ENCODE results near the gene CASZ1.
A peak's percentile ranks its signal among the peaks of the same experiment; 100 is the strongest.

CASZ1 gene

DNA sequence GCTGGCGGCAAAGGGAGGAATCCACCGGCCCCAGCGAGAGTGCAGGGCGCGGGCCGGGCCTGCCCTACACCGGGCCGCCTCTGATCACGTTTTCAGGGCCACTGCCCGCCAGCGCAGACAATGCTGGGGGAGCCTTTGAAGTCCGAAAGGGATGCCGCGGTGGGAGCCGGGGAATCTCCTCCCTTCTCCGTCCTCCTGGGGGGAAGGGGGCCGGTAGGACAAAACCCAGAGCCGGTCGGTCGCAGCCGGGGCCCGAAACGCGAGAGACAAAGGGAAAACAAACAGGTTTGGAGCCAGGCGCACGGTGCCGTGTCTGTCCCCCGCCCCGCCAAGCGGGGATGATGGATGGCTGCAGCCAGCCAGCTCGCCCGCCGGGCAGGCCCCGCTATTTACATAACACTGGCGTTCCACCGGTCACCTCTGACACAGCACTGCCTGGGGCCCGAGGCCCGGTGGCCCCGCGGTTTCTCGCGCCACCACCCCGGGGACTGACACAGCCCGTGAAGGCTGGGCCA, 92.0 kb downstream of the CASZ1 start:
- TF ChIP-seq POLR2A (IDR thresholded peaks at IDR 0.05; ENCODE audit: low read depth, low read length): no peak
- DNase-seq (ENCODE audit: insufficient read length, low spot score): no peak
- FAIRE-seq: no peak

DNA sequence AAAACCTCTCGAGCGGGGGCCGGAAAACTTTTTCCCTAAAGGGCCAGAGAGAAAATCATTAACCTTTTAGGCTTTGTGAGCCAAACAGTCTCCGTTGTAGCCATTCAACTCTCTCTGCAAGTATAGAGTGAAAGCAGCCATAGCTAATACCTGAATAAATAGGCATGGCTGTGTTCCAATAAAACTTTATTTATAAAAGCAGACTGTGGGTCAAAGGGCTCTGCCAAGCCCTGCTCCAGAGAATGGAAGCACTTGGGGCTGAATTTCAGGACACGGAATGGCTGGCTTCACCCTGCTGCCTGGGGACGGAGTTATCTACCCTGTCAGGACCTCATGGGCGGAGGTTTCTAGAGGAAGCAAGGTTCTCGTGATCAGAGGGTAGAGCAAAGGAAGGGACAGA, 92.7 kb downstream of the CASZ1 start:
- no peak for TF ChIP-seq POLR2A (IDR thresholded peaks at IDR 0.05; ENCODE audit: low read depth, low read length)
- FAIRE-seq (no peak), DNase-seq (ENCODE audit: insufficient read length, low spot score) (no peak)

GRCh38 chr1:10701145-10701544, 95.3 kb downstream of the CASZ1 start:
- TF ChIP-seq POLR2A (IDR thresholded peaks at IDR 0.05; ENCODE audit: low read depth, low read length): no peak
- DNase-seq (ENCODE audit: insufficient read length, low spot score): no peak
- FAIRE-seq: no peak

DNA sequence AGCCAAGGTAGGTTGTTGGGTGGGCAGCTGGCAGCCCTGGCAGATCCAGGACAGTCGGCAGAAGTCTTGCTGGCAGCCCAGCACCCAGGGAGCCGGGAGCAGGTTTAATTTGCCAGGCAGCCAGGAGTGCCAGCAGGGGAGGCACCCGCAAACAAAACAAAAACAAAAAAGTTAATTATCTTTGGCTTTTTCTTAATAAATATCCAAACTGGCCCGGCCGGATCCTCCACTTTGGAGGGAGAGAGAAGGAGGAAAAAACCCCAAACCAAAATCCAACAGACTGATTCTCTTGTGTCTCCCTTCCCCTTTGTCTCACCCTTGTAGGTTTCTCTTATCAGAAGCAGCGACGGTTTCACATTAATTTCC, 97.0 kb downstream of the CASZ1 start:
- FAIRE-seq: no peak

GRCh38 chr1:10698726-10699469, 97.5 kb downstream of the CASZ1 start:
- FAIRE-seq (no peak), DNase-seq (ENCODE audit: insufficient read length, low spot score) (no peak)
- no peak for TF ChIP-seq POLR2A (IDR thresholded peaks at IDR 0.05; ENCODE audit: low read depth, low read length)

More for the DNA sequence above, 97.0 kb downstream of the CASZ1 start:
- no peak for TF ChIP-seq POLR2A (IDR thresholded peaks at IDR 0.05; ENCODE audit: low read depth, low read length)
- no peak for DNase-seq (ENCODE audit: insufficient read length, low spot score)

- FAIRE-seq: no peak
- no peak for TF ChIP-seq POLR2A (IDR thresholded peaks at IDR 0.05; ENCODE audit: low read depth, low read length)
- no peak for DNase-seq (ENCODE audit: insufficient read length, low spot score)
Measured at GRCh38 chr1:10697621-10698160, 98.8 kb downstream of the CASZ1 start.

GRCh38 chr1:10696977-10697376, 99.5 kb downstream of the CASZ1 start:
- DNase-seq (ENCODE audit: insufficient read length, low spot score) (peak; percentile 78), FAIRE-seq (peak; percentile 76)
- TF ChIP-seq POLR2A (IDR thresholded peaks at IDR 0.05; ENCODE audit: low read depth, low read length): no peak

DNA sequence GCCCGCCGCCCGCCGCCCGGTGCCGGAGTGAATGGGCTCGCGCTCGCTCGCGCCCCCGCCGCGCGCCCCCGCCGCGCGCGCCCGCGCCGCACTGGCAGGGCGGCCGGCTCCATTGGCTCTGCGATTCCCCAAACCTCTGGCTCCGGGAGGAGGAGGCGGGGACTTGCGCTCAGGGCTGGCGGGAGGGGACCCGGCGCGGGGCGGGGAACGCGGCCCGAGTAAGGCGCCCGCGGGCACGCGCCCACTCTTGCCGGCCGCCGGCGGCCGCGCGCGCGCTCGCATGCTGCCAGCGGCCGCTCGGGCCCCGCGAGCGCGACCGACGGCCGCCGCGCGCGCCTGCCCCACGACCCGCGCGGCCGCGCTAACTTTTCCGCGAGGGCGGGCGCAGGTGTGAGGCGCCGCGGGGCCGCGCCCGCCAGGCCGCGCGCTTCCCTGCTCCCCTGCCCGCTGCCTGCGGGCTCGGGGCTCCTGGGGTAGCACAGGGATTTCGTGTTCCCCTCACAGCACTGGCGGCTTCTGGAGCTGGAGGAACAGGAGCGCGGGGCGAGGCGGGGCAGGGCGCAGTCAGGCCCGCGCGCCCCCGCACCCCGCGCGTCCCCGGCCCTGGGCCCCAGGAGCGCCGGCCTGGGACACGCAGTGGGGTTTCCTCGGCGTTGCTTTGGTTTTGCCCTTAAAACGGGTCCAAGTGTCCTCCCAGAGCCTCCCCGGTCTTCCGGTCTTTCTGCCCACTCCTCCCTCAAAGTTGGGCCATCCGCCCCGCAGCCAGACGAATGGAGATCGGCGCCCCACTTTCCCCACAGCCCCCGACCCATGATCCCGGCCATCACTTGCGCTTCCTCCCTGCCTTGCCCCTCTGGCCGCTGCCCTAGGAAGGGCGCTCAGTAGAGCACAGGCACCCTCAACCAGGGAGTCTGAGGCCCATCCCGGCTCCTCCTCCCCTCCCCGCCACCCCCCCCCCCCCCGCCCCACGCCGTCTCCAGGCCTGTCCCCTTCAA, 101.5 kb downstream of the CASZ1 start:
- no peak for TF ChIP-seq POLR2A (IDR thresholded peaks at IDR 0.05; ENCODE audit: low read depth, low read length)
- FAIRE-seq (no peak), DNase-seq (ENCODE audit: insufficient read length, low spot score) (peak; percentile 97)

DNA sequence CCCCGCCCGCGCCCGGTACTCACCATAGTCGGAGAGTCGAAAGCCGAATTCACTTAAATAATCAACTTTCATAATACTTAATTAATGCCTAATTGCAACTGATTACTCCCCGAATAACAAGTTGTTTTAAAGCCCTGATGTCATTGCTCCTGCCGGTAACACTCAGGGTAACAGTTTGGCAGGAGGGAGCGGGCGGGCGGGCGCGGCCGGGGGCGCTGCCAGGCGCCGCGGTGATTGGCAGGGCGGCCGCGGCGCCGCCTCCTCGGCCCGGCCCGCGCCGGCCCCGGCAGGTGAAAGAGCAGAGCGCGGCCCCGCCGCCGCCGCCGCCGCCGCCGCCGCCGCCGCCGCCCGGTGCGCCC, 102.2 kb downstream of the CASZ1 start:
- TF ChIP-seq POLR2A (IDR thresholded peaks at IDR 0.05; ENCODE audit: low read depth, low read length): no peak
- DNase-seq (ENCODE audit: insufficient read length, low spot score) (peak; percentile 70), FAIRE-seq (no peak)

GRCh38 chr1:10693497-10694273, 102.8 kb downstream of the CASZ1 start:
- FAIRE-seq: no peak
- no peak for TF ChIP-seq POLR2A (IDR thresholded peaks at IDR 0.05; ENCODE audit: low read depth, low read length)
- DNase-seq (ENCODE audit: insufficient read length, low spot score): peak; percentile 51

- no peak for FAIRE-seq
- TF ChIP-seq POLR2A (IDR thresholded peaks at IDR 0.05; ENCODE audit: low read depth, low read length): no peak
- DNase-seq (ENCODE audit: insufficient read length, low spot score): no peak
Measured at GRCh38 chr1:10693152-10693496, 103.3 kb downstream of the CASZ1 start.

- DNase-seq (ENCODE audit: insufficient read length, low spot score) (no peak), FAIRE-seq (no peak)
- TF ChIP-seq POLR2A (IDR thresholded peaks at IDR 0.05; ENCODE audit: low read depth, low read length): no peak
Measured at GRCh38 chr1:10692401-10693021, 103.9 kb downstream of the CASZ1 start.

DNA sequence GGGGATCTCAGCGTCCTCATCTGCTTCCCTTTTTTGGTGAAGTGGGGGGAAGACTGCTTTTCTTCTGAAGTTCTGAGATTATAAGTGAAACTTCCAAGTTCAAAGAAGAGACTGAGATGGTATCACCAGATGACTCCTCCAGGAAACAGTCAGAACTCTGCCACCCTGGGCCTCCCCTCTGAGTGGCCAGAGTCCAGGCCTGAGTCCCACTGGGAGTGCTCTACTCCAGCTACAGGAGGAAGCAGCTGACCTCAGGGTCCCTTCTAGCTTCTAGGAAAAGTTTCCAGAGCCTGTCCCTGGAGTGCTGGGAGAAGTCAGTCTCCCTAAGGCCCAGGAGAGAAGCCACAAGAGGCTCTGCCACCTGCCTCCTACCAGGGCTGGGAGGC, 104.7 kb downstream of the CASZ1 start:
- no peak for TF ChIP-seq POLR2A (IDR thresholded peaks at IDR 0.05; ENCODE audit: low read depth, low read length)
- DNase-seq (ENCODE audit: insufficient read length, low spot score) (no peak), FAIRE-seq (no peak)

Data from H54 (cell line).